ENCODE data around the gene NDST3.
A peak's percentile ranks its signal among the peaks of the same experiment; 100 is the strongest.

Gene NDST3

DNA sequence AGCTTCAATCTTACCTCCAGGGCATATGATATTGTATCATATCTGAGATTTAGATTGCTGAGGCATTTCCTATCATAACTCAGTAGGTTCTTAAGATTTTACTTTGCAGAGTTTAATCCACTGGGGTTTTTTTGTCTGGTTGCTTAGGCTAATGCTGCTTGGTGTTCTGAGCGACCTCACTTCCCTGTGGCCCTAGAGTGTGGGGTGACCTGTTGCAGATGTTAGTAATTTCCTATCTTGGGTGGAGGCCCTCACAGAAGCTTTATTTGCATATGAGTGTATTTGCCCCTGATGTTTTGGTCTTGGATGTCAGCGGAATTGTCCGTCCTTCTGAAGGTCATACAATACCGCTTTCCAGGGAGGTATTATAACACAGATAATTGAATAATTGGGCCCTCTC lies 137.1 kb downstream of the NDST3 start:
- no peak overlapping the region for H3K4me3 ChIP-seq (replicated peaks; ENCODE audit: insufficient read depth, low read length)
- DNase-seq (ENCODE audit: low read depth in 1 of 2, low spot score in 1 of 2): no peak
- no peak overlapping the region for H3K27ac ChIP-seq (replicated peaks)
- H3K27me3 ChIP-seq (ENCODE audit: insufficient read depth, poor library complexity, severe bottlenecking): no peaks in the 10 kb centered on the region
- TF ChIP-seq, protein P1, sequence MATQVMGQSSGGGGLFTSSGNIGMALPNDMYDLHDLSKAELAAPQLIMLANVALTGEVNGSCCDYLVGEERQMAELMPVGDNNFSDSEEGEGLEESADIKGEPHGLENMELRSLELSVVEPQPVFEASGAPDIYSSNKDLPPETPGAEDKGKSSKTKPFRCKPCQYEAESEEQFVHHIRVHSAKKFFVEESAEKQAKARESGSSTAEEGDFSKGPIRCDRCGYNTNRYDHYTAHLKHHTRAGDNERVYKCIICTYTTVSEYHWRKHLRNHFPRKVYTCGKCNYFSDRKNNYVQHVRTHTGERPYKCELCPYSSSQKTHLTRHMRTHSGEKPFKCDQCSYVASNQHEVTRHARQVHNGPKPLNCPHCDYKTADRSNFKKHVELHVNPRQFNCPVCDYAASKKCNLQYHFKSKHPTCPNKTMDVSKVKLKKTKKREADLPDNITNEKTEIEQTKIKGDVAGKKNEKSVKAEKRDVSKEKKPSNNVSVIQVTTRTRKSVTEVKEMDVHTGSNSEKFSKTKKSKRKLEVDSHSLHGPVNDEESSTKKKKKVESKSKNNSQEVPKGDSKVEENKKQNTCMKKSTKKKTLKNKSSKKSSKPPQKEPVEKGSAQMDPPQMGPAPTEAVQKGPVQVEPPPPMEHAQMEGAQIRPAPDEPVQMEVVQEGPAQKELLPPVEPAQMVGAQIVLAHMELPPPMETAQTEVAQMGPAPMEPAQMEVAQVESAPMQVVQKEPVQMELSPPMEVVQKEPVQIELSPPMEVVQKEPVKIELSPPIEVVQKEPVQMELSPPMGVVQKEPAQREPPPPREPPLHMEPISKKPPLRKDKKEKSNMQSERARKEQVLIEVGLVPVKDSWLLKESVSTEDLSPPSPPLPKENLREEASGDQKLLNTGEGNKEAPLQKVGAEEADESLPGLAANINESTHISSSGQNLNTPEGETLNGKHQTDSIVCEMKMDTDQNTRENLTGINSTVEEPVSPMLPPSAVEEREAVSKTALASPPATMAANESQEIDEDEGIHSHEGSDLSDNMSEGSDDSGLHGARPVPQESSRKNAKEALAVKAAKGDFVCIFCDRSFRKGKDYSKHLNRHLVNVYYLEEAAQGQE (IDR thresholded peaks at IDR 0.05; ENCODE audit: insufficient replicate concordance, low read depth): no peak
- TF ChIP-seq, protein P2, sequence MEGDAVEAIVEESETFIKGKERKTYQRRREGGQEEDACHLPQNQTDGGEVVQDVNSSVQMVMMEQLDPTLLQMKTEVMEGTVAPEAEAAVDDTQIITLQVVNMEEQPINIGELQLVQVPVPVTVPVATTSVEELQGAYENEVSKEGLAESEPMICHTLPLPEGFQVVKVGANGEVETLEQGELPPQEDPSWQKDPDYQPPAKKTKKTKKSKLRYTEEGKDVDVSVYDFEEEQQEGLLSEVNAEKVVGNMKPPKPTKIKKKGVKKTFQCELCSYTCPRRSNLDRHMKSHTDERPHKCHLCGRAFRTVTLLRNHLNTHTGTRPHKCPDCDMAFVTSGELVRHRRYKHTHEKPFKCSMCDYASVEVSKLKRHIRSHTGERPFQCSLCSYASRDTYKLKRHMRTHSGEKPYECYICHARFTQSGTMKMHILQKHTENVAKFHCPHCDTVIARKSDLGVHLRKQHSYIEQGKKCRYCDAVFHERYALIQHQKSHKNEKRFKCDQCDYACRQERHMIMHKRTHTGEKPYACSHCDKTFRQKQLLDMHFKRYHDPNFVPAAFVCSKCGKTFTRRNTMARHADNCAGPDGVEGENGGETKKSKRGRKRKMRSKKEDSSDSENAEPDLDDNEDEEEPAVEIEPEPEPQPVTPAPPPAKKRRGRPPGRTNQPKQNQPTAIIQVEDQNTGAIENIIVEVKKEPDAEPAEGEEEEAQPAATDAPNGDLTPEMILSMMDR (IDR thresholded peaks at IDR 0.05; ENCODE audit: insufficient read depth, low read length): no peak
- no peak for TF ChIP-seq GABPA (IDR thresholded peaks at IDR 0.05; ENCODE audit: low read depth)
- TF ChIP-seq POLR2AphosphoS5 (IDR thresholded peaks at IDR 0.05; ENCODE audit: low read depth): no peak
- TF ChIP-seq SPI1 (IDR thresholded peaks at IDR 0.05; ENCODE audit: borderline replicate concordance, low read depth): no peak

DNA sequence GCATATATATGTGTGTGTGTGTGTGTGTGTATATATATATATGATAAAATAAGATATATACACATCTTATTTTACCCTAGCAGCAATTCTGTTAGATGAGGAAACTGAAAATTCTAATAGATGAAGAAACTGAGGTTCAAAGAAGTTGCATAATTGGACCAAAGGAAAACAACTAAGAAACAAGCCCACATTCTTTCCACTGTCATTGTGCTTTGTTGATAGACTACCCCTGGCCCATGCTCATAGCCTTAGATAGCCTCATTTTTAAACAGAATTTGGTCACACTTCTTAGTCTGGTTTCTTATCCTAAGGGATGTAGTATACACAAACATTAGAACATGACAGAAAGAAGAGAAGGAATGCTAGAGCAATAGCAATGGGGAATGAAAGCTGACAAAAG lies 138.8 kb downstream of the NDST3 start:
- no peak for DNase-seq (ENCODE audit: low read depth in 1 of 2, low spot score in 1 of 2)
- TF ChIP-seq GABPA (IDR thresholded peaks at IDR 0.05; ENCODE audit: low read depth) (no peak), SPI1 (IDR thresholded peaks at IDR 0.05; ENCODE audit: borderline replicate concordance, low read depth) (no peak)
- TF ChIP-seq, protein P1 (IDR thresholded peaks at IDR 0.05; ENCODE audit: insufficient replicate concordance, low read depth): no peak
- TF ChIP-seq, protein P2 (IDR thresholded peaks at IDR 0.05; ENCODE audit: insufficient read depth, low read length): no peak
- Histone ChIP-seq H3K27ac (replicated peaks) (no peak overlapping the region), H3K27me3 (ENCODE audit: insufficient read depth, poor library complexity, severe bottlenecking) (no peaks in the 10 kb centered on the region), H3K4me3 (replicated peaks; ENCODE audit: insufficient read depth, low read length) (no peak overlapping the region)

DNA sequence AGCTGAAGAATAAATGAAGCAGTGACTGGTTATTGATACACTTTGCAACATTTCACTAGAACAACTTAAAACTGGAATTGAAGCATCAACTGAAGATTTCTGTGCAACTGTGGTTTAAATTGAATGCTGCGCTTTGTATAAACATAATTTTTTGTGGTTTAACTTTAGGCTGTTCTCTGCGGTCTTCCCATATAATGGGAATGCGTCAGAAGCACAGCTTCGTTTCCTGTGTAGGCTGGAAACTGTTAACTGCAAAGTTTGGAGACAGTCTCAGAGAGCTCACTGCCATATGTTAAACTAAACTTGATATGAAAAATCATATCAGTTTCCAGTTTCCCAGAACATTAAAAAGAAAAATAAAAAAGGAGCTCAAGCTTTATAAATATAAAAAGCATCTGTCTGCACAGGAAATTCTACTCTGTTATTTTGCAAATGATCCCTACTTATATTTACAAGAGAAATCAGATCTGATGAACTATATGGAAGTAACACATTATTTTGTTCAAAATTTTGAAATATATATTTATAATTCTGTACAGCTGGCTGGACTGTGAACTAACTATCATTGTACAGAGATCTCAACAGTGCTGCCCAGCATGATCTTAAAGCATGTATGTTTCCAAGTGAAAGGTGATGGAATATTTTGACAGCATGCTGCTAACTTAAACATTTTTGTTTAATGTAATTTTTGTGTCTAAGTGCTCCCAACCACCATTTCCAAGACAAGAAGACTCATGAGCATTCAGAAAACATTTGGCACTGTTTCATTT lies 139.9 kb downstream of the NDST3 start:
- H3K27ac ChIP-seq (replicated peaks): peak overlapping the region; percentile 42
- no peaks in the 10 kb centered on the region for H3K27me3 ChIP-seq (ENCODE audit: insufficient read depth, poor library complexity, severe bottlenecking)
- no peak for TF ChIP-seq GABPA (IDR thresholded peaks at IDR 0.05; ENCODE audit: low read depth)
- TF ChIP-seq, protein P2 (IDR thresholded peaks at IDR 0.05; ENCODE audit: insufficient read depth, low read length): no peak
- TF ChIP-seq POLR2AphosphoS5 (IDR thresholded peaks at IDR 0.05; ENCODE audit: low read depth): no peak
- no peak for TF ChIP-seq SPI1 (IDR thresholded peaks at IDR 0.05; ENCODE audit: borderline replicate concordance, low read depth)
- TF ChIP-seq, protein P1 (IDR thresholded peaks at IDR 0.05; ENCODE audit: insufficient replicate concordance, low read depth): no peak
- DNase-seq (ENCODE audit: low read depth in 1 of 2, low spot score in 1 of 2): peak in 1 of 2 experiments; percentile 8
- H3K4me3 ChIP-seq (replicated peaks; ENCODE audit: insufficient read depth, low read length): no peak overlapping the region
